ENCODE results near the gene LCN15.

Gene LCN15

DNA sequence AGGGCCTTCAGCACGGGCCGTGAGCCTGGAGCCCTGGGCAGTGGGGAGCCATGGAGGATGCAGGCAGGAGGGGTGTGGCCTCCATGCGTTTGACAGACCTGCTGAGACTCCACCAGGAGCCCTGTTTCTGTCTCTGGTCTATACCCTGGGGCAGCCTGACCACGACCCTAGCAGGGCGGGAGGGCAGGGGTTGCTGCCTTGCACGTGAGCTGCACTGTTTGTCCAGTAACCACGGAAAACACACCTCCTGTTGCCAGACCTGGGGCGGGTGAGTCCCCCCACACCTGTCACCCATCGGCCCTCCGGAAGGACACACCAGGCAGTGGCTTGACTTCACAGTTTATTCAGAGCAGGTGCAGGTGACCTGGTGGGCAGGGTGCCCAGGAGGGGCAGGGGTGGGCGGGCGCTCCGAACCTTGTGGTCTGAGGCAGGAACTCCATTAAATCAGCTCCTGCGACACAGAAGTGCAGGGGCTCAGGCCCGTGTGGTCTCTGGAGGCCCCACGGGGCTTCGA, 10.2 kb downstream of the LCN15 start:
- no peak for DNase-seq

DNA sequence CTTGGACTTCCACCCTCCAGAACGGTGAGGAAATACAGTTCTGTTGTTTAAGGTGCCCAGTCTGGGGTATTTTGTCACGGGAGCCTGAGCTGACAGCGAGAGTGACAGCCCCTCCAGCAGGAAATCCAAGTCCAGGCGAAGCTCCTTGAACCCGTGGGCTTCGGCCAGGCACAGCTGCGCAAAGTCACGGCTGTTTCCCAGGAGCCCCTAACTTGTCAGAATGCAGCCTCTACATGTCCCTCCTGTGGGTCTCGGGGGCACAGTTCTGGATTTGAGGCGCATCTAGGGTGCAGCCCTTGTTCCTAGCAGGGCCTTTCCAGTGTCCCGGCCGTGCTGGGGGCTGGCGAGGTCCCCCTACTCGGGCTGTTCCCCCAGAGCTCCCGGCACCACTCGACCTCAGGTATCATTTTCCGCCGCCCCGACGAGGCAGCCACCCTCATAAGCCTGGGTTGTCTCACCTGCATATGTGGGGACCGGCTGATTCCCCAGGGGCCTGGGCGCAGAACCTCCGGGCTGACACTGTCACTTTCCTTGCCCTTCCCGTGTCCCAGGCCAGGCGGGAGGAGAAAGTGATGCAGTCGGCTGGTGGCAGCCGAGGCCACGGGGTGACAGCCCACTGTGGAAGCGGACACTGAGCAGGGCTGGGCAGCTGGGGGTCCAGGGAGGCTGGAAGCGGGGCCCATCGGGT, 10.8 kb downstream of the LCN15 start:
- DNase-seq, result no peak

DNA sequence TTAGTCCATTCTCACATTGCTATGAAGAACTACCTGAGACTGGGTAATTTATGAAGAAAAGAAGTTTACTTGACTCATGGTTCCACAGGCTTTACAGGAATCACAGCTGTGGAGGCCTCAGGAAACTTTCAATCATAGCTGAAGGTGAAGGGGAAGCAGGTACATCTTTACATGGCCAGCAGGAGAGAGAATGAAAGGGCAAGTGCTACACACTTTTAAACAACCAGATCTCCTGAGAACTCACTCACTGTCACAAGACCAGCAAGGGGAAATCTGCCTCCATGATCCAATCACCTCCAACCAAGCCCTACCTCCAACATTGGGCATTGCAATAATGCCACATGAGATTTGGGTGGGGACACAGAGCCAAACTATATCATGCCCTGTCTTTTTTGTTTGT, 12.5 kb downstream of the LCN15 start:
- DNase-seq, result no peak

DNA sequence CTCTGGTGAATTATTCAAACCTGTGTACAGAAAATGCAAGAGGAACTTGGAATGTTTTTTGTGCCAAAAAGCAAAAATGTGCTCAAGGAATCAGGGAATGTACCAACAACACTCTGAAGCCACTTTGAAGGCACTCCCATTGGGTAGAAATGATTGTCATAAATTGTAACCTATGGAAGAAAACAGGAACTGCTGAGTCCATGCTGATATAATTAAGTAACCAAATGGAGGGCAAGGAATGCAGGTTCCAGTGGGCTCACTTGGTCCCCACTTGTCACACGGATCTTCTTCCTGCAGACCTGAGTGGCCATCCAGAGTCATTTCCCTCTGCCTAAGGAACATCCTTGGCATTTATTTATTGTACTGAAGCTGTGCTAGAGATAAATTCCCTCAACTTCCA, 13.1 kb downstream of the LCN15 start:
- no peak for DNase-seq

DNA sequence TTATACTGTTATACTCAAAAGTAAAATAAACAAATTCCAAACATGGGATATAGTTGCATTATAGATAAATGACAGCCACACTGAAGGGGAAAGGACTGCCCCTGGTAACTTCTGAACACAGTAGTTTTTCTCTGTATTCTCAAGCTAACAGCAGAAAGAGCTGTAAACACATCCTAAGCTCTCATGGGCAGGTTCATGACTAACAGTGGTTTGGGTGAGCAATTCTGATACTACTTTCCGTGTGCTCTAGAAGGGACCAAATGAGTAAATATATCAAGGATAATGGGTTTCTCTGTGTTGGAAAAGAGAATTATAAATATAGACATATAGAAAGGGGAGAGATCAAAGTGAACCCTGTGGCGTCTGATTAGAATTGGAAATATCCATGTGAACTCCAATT, 13.8 kb downstream of the LCN15 start:
- no peak for DNase-seq

DNA sequence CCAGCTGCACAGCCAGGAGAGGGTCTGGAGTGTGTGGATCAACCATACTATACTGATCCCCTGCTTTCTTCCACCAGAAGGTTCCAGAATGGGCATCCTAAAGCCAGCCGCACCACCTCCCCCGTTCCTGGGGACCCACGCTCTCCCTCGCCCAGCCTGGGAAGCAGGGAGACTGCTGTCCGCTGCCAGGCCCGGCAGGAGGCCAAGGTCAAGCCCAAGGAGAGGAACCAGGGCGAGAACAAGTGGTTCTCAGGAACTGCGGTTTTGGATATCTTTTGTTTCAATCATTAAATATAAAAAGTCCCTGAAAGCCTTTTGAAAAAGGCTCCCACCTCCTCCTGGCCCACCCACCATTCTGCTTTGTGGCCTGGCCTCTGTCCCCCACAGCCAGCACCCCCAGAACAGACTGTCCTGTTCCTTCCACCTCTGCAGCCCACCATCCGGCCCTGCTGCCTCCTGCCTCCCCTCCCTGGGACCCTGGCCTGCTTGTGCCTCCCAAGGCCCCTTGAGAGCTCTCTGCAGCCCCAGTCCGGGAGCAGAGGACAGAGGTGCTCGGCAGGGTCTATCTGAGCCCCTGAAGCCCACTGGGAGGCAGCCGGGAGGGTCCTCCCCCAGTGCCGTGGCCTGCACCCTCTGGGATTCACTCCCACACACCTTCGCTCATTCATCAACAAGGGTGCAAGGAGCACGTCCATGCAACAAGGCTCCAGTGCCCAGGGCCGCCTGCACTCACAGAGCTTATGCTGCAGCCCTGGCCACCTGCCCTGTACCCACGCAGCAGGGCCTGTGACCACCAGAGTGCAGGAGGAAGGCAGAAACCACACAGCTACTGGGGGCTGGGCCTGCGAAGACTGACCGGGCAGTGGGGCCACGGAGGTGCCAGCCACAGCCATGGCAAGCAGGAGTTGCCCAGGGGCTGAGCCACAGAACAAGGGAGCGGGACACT, 15.4 kb downstream of the LCN15 start:
- DNase-seq, result no peak

DNA sequence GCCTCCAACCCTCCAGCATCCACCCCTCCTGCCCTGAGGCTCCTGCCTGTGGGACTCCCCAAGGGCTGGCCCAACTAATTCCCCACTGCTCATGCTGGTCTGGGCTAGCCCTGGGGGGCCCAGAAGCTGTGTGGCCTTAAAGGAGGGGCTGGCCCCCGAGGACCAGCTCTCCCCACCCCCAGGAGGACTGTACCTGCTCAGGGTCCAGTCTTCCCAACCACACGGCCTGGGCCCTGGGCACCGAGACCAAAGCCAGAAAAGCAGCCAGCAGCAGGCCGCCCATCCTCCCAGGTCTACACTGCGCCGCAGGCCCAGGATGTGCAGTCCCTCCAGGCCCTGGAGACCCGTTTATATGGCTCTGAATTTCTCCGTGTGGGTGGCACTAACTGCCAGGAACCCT, 16.1 kb downstream of the LCN15 start, which contains the start of gene LCN6:
TSS of gene LCN6 (minus strand) at position 325 of the 400 bp plus-strand sequence. CDS start at position 283, 42 bp downstream.
- no peak for DNase-seq

DNA sequence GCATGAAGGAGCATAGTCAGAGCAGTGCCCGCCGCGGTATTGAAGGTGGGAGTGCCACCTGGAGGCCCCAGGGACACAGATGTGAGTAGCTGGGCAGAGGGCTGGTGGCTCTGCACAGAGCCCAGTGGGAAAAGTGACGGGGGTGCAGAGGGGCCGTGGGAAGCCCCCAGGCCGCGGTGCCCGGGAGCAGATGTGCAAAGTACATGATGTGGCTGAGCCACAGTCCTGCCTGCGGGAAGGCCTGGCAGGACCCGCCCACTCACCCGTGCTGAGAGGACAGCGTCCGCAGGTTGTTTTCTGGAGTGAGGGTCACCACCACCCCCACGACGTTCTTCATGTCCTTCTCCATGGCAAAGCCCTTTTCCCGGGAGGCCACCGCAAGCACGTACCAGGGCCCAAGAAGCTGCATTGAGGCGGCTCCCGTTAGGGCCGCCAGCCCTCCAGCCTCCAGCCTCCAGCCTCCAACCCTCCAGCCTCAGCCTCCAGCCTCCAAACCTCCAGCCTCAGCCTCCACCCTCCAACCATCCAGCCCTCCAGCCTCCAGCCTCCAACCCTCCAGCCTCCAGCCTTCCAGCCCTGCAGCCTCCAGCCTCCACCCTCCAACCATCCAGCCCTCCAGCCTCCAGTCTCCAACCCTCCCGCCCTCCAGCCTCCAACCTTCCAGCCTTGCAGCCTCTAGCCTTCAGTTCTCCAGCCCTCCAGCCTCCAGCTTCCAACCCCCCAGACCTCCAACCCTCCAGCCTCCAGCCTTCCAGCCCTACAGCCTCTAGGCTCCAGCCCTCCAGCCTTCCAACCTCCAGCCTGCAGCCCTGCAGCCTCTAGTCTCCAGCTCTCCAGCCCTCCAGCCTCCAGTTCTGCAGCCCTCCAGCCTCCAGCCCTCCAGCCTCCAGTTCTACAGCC, 16.9 kb downstream of the LCN15 start:
- DNase-seq, result no peak

DNA sequence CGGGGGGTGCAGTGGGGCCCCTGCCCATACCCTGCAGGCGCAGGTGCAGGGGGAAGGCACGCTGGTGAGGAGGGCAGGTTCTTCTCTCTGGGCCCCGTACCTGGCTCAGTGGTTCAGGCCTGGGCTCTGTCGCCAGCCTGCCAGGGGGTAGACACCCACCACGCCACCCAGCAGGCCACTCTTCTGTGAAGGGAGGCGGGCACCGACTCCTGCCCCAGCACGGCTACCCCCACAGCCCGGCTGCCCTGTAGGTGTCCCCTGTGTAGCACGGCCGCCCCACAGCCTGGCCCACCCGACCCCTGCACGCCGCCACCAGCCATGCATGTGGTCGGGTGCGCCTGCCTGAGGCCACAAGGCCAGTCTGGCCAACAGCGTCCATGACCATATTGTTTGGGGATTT, 17.7 kb downstream of the LCN15 start:
- no peak for DNase-seq

DNA sequence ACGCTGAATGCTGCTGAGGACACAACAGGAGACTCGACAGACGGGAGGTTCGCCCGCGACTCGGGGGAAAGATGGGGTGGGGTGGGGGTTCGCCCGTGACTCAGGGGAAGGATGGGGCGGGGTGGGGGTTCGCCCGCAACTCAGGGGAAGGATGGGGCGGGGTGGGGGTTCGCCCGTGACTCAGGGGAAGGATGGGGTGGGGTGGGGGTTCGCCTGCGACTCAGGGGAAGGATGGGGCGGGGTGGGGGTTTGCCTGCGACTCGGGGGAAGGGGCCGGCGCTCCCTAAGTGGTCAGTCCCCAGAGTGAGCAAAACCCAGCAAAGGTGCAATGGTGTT, 18.2 kb downstream of the LCN15 start:
- no peak for DNase-seq

DNA sequence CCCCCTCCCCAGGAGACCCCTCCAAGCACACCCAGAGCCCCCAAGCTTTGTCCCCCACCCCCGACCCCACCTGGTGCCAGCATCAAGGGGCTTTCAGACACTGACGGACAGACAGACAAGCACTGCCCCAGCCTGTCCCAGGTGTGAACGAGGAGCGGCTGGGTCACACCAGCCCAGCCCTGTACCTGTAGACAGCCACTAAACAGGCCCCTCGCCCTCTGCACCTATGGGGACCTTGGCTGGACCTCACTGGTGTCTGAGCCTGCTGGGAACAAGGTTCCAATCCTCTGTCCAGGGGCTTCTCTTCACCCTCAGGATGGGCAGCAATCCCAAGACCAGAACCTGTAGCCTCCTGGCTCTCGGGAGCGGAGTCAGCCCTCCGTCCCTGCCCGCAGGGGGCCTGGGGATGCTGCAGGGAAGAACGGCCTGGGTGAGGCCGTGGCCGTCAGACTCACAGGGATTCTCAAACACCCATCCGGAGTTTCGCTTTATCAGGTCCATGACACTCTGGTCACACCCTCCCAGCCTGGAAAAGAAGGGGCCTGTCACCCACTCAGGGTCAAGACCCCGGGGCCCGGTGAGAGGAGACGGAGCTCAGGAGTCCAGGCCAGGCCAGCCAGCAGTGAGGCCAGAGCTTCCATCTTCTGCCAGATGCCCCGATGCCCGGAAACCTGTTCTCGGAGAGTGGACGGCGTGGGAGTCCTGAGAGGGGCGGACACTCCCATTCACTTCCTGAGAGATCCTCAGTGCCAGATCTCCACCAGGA, 18.7 kb downstream of the LCN15 start:
- no peak for DNase-seq

DNA sequence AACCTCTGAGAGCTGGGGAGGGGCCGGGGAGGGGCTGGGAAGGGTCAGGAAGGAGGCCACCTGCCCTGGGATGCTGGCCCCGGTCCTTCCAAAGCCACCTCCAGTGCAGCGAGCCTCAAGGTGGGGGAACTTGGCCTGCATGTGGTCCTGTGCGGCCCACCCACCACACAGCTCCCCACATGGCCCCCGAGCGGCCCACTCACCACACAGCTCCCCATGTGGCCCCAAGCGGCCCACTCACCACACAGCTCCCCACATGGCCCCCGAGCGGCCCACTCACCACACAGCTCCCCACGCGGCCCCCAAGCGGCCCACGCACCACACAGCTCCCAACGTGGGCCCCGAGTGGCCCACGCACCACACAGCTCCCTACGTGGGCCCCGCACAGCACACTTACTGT, 19.5 kb downstream of the LCN15 start:
- DNase-seq, result no peak

DNA sequence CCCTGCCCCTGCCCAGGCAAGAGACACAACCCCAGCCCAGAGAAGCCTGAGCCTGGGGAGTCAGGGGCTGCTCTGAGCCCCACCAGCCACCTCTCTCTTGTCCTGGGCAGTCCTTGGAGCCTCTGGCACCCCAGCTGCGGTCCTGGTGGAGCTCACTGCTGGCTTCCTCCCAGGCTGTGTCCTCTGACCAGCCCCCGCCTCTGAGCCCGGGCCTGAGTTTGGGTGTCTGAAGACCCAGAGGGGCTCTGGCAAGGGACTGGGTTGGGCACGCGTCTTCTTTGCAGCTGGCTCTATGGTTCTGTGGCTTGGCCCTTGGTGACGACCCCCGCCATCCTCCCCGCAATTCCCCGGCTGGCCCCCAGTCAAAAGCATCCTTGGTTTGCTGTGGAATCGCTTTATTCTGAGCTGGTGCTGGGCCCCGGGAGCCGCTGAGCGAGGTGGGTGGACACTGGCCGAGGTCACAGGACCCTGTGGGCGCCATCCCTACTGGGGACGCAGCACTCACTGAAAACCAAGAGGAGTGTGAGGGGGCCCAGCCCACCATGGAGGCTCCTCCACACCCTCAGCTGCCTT, 20.6 kb downstream of the LCN15 start:
- no peak for DNase-seq

DNA sequence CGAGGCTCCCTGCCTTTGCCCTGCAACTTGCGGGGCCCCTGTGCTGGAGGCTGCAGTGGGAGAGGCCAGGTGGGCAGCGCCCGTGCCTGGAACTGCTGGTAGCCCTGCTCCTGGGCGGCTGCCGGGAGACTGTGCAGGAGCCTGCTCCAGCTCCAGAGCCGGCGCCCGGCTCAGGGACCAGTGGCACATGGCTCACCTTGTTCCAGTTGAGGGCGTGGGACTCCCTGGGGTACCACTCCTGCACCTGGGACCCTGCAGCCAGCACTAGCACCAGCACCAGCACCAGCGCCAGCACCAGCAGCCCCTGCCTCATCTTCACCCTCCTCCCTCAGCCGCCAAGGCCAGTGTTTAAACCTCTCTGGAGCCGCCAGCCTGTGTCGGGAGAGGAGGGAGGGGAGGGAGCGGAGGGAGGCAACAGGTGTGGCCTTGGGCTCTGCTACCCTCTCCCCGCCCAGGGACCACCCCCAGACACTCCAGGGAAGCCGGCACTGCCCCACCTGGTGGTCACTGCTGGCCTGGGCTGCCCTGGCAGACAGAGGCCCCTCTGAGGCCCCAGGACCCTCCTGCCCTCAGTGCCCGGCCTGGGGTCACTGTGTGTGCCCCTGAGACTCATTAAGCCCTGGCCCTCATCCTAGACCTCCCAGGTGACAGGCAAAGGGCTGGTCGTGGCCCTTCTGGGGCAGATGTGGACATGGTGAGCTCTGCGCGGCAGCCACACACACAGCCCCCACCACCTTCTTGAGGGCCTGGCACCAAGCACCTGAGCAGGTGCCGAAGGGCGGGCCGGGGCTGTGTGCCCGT, 21.5 kb downstream of the LCN15 start, which contains the start of gene LCN10:
TSS of gene LCN10 (minus strand) at position 350 of the 801 bp plus-strand sequence. CDS start at position 313, 37 bp downstream.
- DNase-seq, result no peak

DNA sequence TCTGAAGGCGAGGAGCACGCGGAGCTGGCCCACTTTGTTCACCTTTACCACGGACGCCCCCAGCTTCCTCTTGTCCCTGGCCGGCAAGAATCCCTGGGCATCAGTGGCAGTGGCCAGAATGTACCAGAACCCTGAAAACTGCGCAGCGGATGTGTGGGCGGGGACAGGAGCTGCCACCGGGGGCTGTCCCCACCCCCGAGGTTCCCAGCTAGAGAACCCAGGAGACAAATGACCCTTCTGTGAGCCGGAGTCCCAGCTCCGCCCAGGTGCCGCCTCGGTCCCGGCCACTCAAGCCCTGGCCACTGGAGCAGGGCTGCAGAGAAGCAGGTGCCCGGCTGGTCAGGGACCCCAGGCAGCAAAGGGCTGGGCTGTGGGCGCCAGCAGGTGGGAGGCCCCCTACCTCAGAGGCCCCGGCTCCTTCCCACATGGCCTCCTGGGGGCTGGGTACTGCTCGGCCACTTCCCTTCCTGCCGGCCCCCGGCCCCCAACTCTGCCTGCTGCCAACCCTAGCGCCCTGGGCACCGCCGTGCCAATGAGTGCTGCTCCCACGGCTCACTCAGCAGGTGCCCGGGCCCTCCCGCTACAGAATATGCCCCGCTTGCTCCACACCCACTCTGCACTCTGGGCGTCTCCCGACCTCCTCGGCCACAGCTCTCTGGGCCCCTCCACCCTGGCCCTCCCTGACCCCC, 22.3 kb downstream of the LCN15 start:
- DNase-seq, result peak; percentile 69

DNA sequence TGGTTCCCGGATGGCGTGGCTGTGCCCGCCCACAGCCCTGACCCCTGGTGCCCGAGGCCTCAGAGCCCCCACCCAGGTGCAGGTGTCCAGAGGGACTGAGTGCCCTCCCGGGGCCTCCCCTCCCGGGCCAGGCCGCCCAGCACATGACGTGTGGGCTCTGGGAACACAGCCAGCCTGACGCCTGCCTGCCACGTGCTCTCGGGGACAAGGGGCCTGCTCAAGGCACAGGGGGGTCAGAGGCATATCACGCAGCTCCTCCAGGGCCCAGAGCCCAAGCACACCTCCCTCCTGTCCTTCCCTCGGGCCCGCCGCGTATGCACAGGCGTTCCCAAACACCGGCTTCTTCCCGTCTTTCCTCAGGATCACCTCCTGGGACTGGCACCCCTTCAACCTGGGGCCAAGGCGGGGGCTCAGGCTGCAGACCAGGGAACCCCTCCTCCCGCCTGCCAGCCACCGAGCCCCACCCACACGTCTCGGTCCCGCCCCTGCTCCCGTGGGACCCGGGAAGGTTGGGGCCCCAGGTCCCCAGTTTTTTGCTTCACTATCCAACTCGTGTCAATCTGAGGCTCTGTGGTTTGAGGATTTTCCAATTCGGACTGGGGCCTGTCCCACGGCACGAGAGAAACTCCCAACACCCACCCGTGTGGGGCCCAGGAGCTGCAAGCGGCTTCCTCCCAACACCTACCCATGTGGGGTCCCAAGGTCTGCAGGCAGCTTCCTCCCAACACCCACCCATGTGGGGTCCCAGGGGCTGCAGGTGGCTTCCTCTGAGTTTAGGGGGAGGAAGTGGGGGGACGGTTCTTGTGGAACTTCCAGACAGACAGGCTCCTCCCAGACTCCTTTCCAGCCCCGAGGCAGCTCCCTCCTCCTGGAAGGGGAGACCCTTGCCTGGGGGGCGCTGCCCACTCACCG, 23.1 kb downstream of the LCN15 start:
- peak; percentile 40 for DNase-seq

DNA sequence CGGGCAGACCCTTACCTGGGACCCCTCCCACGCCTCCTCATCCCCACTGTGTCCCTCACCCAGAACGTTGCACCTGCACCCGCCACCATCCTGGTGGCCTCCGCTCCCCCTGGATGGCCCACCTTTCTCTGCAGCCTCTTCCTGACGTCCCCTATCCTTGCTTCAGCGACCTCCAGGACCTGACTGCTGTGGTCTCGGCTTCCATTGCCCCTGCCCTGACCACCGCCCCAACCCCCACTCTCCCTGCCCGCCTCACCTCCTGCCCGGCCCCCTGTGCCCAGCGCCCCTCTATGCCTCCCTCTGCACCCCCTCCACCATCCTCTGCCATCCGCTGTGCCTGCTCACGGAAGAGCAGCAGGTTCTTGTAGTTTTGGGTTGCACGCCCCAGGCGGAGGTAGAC, 23.8 kb downstream of the LCN15 start:
- DNase-seq, result no peak

DNA sequence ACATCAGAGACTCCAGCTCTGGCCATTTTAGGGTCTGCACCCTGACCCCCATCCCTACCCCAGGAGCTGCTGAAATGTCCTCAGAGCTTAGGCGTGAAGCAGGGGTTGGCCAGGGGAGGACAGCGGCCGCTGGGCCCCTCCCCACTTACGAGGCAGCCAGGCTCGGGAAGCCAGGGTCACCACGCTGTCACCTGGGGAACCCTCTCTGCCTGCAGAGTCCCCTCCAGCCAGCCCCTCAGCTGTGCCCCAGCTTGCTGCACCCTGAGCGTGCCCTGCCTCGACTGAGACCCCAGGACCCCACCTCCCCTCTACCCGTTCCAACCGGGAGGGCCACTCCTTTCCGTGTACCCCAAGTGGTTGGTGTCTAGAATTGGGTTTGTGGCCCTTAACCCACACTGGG, 24.2 kb downstream of the LCN15 start:
- DNase-seq, result no peak

DNA sequence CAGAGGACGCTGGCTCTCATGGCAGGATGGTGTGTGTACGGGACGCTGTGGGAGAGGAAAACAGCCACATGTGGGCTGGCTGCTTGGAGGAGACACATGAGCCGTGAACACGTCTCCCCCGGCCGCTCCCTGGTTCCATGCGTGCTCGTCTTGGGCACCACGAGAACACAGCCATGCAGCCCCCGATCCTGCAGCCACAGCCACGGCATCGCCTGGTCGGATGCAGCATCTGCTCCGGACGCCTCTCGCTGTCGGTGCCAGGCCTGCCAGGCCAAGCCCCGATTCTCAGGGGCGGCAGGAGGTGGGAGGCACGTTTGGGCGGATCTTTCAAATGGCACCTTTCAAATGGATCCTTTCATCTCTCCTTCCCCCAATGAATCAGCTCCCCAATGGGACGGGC, 24.8 kb downstream of the LCN15 start:
- DNase-seq, result no peak

Data from stimulated activated CD8-positive, alpha-beta memory T cell treated with anti-CD3 and anti-CD28 coated beads, Interleukin-4, amount 100 ng/mL, for 48 hours (primary cell).